Peyer's patch (tissue), 4 donors: ENCODE data around the gene LMO7. TPM values are rescaled to one million over a fixed set of nuclear protein-coding genes. Genes with fewer than 3 reads are reported as not detected.

Experiments
- DNase-seq, 3 donors: peaks; one replicate each; pipeline ENCODE4 v3.0.0-alpha.2; 2017 to 2019
- H3K27ac ChIP-seq, 4 donors: fragments of 200-600 bp; sonication (generic); one replicate each; pipeline ENCODE4 v1.5.1; 2016 to 2019
- H3K27me3 ChIP-seq, 2 donors: fragments of 200-600 bp; sonication (generic); one replicate each; pipeline ENCODE4 v1.5.1; 2019
- H3K36me3 ChIP-seq, 3 donors: fragments of 200-600 bp; sonication (generic); one replicate each; pipeline ENCODE4 v1.5.1; 2016 to 2019
- H3K4me1 ChIP-seq, 4 donors: fragments of 200-600 bp; sonication (generic); one replicate each; pipeline ENCODE4 v1.5.1; 2016 to 2019
- H3K4me3 ChIP-seq, 4 donors: fragments of 200-600 bp; sonication (generic); 1 replicate in 3 of 4; 2 replicates in 1 of 4; pipeline ENCODE4 v1.5.1; 2016 to 2019; ENCODE audit warnings: mild to moderate bottlenecking in 1 of 4
- H3K9me3 ChIP-seq, 4 donors: fragments of 200-600 bp; sonication (generic); one replicate each; pipeline ENCODE4 v1.5.1; 2016 to 2019; ENCODE audit warnings: mild to moderate bottlenecking in 1 of 4
- POLR2A ChIP-seq, 2 donors: fragments of 450-650 bp; IDR thresholded peaks; one replicate each; pipeline ENCODE4 v1.5.1; 2017; ENCODE audit warnings: antibody characterized with exemption in 2 of 2, mild to moderate bottlenecking in 2 of 2, moderate library complexity in 2 of 2
- total RNA-seq, 4 donors: library from RNA; depleted of rRNA; stranded (reverse); fragments of >200 nt; gene quantifications; one replicate each; pipeline ENCODE4 v1.1.0, GENCODE V29; 2016
- TF ChIP-seq, protein P1 (sequence below), 6 experiments: fragments of 450-650 bp in 4 of 6; fragments of 200-600 bp in 2 of 6; sonication (generic) in 1 of 6; IDR thresholded peaks; one replicate each; pipeline ENCODE4 v1.5.1; 2017 to 2019; ENCODE audit warnings: antibody characterized with exemption in 6 of 6, mild to moderate bottlenecking in 3 of 6, moderate library complexity in 1 of 6

The LMO7 gene
- total RNA-seq, 4 donors from 2014 or later, result 74.3 to 365 (median 327) TPM

DNA sequence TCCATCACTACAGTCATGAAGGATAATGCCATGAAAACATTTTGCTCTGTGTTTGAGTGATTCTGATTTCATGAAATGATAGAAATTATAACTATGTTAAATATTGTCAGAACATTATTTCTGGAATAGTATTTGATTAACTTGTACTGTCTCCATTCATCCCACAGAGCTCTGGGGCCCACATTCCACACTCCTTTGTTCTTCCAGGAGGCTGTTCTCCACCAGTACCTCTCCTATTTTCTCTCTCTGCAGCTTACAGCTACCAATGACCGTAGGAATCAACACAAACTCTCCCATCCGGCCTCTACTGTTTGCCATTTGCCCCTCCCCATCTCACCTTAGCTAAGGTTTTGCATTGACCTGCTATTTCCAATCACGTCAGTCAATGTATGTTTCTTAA lies 240.9 kb downstream of the LMO7 start:
- Histone ChIP-seq H3K27me3 (no peaks in the 10 kb centered on the region), H3K4me3 (no peak overlapping the region), H3K4me1 (no peaks in the 10 kb centered on the region), H3K9me3 (no peaks in the 10 kb centered on the region), H3K36me3 (no peaks in the 10 kb centered on the region), H3K27ac (no peak overlapping the region)
- DNase-seq, result no peak
- TF ChIP-seq POLR2A (IDR thresholded peaks at IDR 0.05), result no peak
- TF ChIP-seq, protein P1, sequence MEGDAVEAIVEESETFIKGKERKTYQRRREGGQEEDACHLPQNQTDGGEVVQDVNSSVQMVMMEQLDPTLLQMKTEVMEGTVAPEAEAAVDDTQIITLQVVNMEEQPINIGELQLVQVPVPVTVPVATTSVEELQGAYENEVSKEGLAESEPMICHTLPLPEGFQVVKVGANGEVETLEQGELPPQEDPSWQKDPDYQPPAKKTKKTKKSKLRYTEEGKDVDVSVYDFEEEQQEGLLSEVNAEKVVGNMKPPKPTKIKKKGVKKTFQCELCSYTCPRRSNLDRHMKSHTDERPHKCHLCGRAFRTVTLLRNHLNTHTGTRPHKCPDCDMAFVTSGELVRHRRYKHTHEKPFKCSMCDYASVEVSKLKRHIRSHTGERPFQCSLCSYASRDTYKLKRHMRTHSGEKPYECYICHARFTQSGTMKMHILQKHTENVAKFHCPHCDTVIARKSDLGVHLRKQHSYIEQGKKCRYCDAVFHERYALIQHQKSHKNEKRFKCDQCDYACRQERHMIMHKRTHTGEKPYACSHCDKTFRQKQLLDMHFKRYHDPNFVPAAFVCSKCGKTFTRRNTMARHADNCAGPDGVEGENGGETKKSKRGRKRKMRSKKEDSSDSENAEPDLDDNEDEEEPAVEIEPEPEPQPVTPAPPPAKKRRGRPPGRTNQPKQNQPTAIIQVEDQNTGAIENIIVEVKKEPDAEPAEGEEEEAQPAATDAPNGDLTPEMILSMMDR (IDR thresholded peaks at IDR 0.05), result no peak

DNA sequence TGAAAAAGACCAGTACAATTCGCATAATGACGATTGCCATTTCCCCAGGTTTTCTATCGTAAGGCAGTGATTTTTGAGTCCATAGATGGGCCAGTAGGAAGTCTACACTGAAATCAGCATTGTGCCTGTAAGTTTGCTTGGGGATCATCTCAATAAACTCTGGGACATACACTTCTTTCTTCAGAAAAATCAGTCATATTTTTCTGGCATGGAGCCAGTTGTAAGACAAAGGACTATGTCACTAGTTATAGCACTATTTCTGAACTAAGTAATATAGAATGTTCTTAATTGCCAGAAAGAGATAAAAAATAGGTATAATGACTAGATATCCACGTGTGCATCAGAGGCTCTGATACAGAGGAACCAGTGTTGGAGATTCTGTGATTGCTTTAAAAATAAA lies 243.5 kb downstream of the LMO7 start:
- no peak for DNase-seq
- TF ChIP-seq, protein P1 (IDR thresholded peaks at IDR 0.05), result no peak
- no peak for TF ChIP-seq POLR2A (IDR thresholded peaks at IDR 0.05)
- no peaks in the 10 kb centered on the region for H3K9me3 ChIP-seq

DNA sequence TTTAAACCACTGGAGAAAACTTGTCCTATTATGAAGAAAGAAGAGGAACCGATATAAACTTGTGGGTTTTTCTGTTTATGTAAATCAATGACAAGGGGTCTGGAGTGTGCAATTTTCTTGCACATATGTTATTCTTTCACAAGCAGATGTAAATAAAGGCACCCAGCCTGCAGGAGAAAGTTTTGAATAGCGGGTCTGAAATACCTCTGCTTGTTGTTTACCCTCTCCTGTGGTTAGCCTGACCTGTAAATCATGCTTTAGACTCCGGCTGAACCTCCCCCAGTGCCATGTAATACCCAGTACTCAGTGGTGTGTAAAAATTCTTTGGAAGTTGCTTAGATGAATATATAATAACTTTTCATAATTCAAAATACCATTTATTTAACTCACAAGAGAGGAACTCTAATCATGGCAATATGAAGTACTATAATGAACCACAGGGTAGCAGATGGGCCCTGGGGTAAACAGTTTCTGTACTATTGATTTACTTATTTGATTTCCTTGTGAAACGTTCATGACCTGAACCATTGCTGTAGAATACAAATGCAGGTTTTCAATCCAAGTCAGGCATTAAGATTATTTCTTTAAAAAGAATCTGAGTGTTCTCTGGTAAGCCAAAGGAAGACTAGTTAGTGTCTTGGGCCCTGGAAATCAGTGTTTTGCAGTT lies 245.1 kb downstream of the LMO7 start:
- H3K27ac ChIP-seq, result no peak overlapping the region
- H3K27me3 ChIP-seq, result no peaks in the 10 kb centered on the region
- no peaks in the 10 kb centered on the region for H3K4me1 ChIP-seq
- no peaks in the 10 kb centered on the region for H3K36me3 ChIP-seq
- no peaks in the 10 kb centered on the region for H3K9me3 ChIP-seq
- TF ChIP-seq, protein P1 (IDR thresholded peaks at IDR 0.05), result no peak
- TF ChIP-seq POLR2A (IDR thresholded peaks at IDR 0.05), result no peak
- no peak for DNase-seq
- H3K4me3 ChIP-seq, result no peak overlapping the region

More for the DNA sequence above, 243.5 kb downstream of the LMO7 start:
- no peaks in the 10 kb centered on the region for H3K36me3 ChIP-seq
- no peaks in the 10 kb centered on the region for H3K4me1 ChIP-seq
- no peaks in the 10 kb centered on the region for H3K27me3 ChIP-seq
- H3K4me3 ChIP-seq, result no peak overlapping the region
- H3K27ac ChIP-seq, result no peak overlapping the region

DNA sequence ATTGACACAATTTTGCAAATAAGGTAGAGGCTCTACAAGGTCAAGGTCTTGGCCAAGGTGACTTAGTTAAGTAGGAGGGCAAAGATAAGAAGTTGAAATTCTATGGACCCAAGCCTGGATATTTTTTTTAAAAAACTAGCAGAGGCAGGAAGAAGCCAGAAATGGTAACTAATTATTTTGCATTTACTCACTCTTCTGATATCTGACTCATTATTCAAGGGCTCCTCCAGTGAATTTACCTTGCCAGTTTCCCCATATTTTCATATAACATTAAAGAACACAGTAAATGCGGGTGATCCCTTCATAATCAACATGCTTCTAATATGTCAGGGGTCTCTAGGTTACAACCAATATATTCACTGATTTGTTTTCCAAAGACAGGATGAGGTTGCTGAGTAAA lies 246.1 kb downstream of the LMO7 start:
- TF ChIP-seq, protein P1 (IDR thresholded peaks at IDR 0.05), result no peak
- TF ChIP-seq POLR2A (IDR thresholded peaks at IDR 0.05), result no peak
- no peak overlapping the region for H3K27ac ChIP-seq
- DNase-seq, result no peak
- H3K36me3 ChIP-seq, result no peaks in the 10 kb centered on the region
- H3K4me3 ChIP-seq, result no peak overlapping the region
- no peaks in the 10 kb centered on the region for H3K27me3 ChIP-seq
- no peaks in the 10 kb centered on the region for H3K4me1 ChIP-seq
- H3K9me3 ChIP-seq, result no peaks in the 10 kb centered on the region

DNA sequence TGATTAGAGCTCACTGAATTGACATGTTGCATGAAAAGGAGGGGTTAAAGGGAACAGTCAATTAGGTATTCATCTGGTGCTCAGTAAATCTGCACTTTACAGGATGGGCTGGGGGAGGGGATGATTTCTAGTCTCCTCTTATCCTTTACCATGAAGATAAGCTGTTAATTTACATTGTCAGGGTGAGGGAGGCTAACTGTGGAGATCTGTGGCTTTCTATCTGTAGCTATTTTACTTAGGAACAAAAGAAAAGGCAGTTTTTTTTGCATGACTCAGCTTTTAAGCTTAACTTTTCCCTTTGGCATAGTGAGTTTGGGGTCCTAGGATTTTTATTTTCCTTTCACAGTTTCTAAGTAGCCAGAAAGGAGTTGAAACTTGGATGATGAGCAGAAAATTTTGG lies 253.3 kb downstream of the LMO7 start:
- H3K4me1 ChIP-seq, result no peaks in the 10 kb centered on the region
- H3K9me3 ChIP-seq, result no peaks in the 10 kb centered on the region
- H3K27ac ChIP-seq, result no peak overlapping the region
- H3K36me3 ChIP-seq, result no peaks in the 10 kb centered on the region
- H3K4me3 ChIP-seq, result no peak overlapping the region
- DNase-seq, result no peak
- no peak for TF ChIP-seq POLR2A (IDR thresholded peaks at IDR 0.05)
- TF ChIP-seq, protein P1 (IDR thresholded peaks at IDR 0.05), result no peak
- H3K27me3 ChIP-seq, result no peaks in the 10 kb centered on the region

DNA sequence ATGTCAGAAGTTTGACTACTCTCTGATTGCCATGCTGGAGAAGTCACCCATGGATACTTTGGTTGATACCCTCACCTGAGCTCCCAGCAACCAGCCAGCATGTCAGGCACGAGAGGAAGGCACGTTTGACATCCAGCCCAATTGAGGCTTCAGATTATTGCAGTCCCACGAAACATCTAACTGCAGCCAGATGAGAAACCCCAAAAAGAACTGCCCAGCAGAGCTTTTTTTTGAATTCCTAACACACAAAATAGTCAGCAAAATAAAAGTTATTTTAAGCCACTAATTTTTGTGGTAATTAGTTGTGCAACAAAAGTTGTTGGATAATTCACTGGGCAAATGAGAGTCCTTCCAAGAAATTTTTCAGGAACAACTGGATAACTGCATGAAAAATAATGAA lies 259.0 kb downstream of the LMO7 start:
- DNase-seq, result no peak
- Histone ChIP-seq H3K4me3 (no peak overlapping the region), H3K9me3 (no peaks in the 10 kb centered on the region), H3K36me3 (no peaks in the 10 kb centered on the region), H3K27me3 (no peaks in the 10 kb centered on the region), H3K4me1 (no peaks in the 10 kb centered on the region), H3K27ac (no peak overlapping the region)
- TF ChIP-seq POLR2A (IDR thresholded peaks at IDR 0.05), result no peak
- TF ChIP-seq, protein P1 (IDR thresholded peaks at IDR 0.05), result no peak
